GM19239 (cell line): ENCODE results near the gene BABAM2.

ENCODE experiments used
- DNase-seq: peaks from one replicate; pipeline ENCODE4 v3.0.0; 2011; ENCODE audit warnings: low spot score; ENCODE audit not compliant: insufficient read length
- FAIRE-seq: peaks from 2 replicates; lab custom pipeline; 2011; peaks lifted over from hg19 to GRCh38; lab: Jason Lieb, UNC

BABAM2 gene

GRCh38 chr2:28172114-28172898 is 281.8 kb downstream of the BABAM2 start:
- FAIRE-seq: no peak
- DNase-seq: no peak

- DNase-seq (no peak), FAIRE-seq (no peak)
These were observed 282.8 kb downstream of the BABAM2 start for GRCh38 chr2:28173377-28173776.

GRCh38 chr2:28174211-28174610 is 283.7 kb downstream of the BABAM2 start:
- no peak for FAIRE-seq
- no peak for DNase-seq

- no peak for DNase-seq
- no peak for FAIRE-seq
These were observed 284.5 kb downstream of the BABAM2 start for GRCh38 chr2:28175028-28175427.

- FAIRE-seq: no peak
These were observed 288.4 kb downstream of the BABAM2 start for GRCh38 chr2:28178946-28179345.

GRCh38 chr2:28181801-28182200 is 291.3 kb downstream of the BABAM2 start:
- FAIRE-seq (no peak), DNase-seq (no peak)

More at GRCh38 chr2:28178946-28179345, 288.4 kb downstream of the BABAM2 start:
- no peak for DNase-seq

GRCh38 chr2:28182348-28182747 is 291.8 kb downstream of the BABAM2 start:
- FAIRE-seq: no peak

GRCh38 chr2:28185153-28185552 is 294.6 kb downstream of the BABAM2 start:
- DNase-seq (no peak), FAIRE-seq (no peak)

More at GRCh38 chr2:28182348-28182747, 291.8 kb downstream of the BABAM2 start:
- DNase-seq: no peak

- FAIRE-seq (no peak), DNase-seq (no peak)
These were observed 295.4 kb downstream of the BABAM2 start for GRCh38 chr2:28185891-28186290.

- no peak for FAIRE-seq
These were observed 296.7 kb downstream of the BABAM2 start for GRCh38 chr2:28187186-28187585.

GRCh38 chr2:28188436-28188835 is 297.9 kb downstream of the BABAM2 start:
- DNase-seq (no peak), FAIRE-seq (no peak)

More at GRCh38 chr2:28187186-28187585, 296.7 kb downstream of the BABAM2 start:
- DNase-seq: no peak

GRCh38 chr2:28193630-28194403 is 303.3 kb downstream of the BABAM2 start:
- no peak for DNase-seq
- FAIRE-seq: no peak

GRCh38 chr2:28199995-28200679 is 309.6 kb downstream of the BABAM2 start:
- DNase-seq: no peak
- no peak for FAIRE-seq

- DNase-seq: no peak
- no peak for FAIRE-seq
These were observed 311.2 kb downstream of the BABAM2 start for GRCh38 chr2:28201671-28202180.

GRCh38 chr2:28202719-28203118 is 312.2 kb downstream of the BABAM2 start:
- DNase-seq: no peak
- no peak for FAIRE-seq

- DNase-seq (no peak), FAIRE-seq (no peak)
These were observed 316.2 kb downstream of the BABAM2 start for GRCh38 chr2:28206762-28207161.

- FAIRE-seq (no peak), DNase-seq (no peak)
These were observed 318.7 kb downstream of the BABAM2 start for GRCh38 chr2:28209261-28209691.

GRCh38 chr2:28209864-28210263 is 319.3 kb downstream of the BABAM2 start:
- no peak for FAIRE-seq

GRCh38 chr2:28210535-28210934 is 320.0 kb downstream of the BABAM2 start:
- FAIRE-seq (no peak), DNase-seq (no peak)

More at GRCh38 chr2:28209864-28210263, 319.3 kb downstream of the BABAM2 start:
- no peak for DNase-seq

- no peak for DNase-seq
- FAIRE-seq: no peak
These were observed 325.8 kb downstream of the BABAM2 start for GRCh38 chr2:28216331-28216730.
